GM21360 (cell line): ENCODE results near the gene ESRRG.
"Not testable (repeated sequence)": the region's sequence is repeated elsewhere in the genome, so short reads cannot be mapped to it uniquely, and the experiment has no call there.

ENCODE experiments used
- ATAC-seq: cut with Tn5 transposase; IDR thresholded peaks from one replicate; pipeline ENCODE4 v1.9.1; 2021; ENCODE audit warnings: mild to moderate bottlenecking, moderate library complexity; ENCODE audit not compliant: unreplicated experiment

Gene ESRRG

DNA sequence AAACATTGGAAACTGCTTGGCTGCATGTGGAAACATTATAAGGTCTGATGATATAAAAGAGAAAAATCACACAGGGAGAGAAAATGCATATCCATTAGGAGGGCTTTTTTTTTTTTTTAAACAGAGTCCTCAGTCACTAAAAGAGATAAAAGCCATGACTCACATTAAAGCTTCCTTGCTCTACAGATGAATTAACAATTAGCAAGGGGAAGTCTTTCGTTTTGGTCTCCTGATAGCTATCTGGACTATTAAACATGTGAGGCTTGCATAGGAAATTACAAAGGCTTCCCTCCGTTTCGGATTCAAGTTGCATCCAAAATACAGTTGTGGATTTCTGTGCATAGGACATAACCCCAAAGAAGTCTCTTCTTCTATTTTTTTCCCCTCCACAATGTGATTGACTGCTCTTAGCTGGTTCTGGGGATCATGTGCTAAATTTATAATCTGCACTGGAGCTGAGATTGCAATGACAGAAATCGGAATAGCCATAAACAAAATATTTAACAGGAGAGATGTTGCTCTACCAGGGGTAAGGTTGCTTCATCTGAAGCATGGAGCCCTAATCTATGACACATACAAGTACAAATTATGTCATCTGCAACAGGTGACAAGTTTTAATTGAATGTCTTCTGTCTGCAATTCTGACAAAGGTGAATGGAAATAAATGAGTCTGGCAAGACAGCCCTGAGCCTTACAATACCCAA lies 146.8 kb downstream of the ESRRG start:
- ATAC-seq: no peak

- no peak for ATAC-seq
Measured at GRCh38 chr1:216566641-216567205, 156.5 kb downstream of the ESRRG start.

GRCh38 chr1:216563087-216563486 lies 160.1 kb downstream of the ESRRG start:
- no peak for ATAC-seq

GRCh38 chr1:216562383-216562782 lies 160.8 kb downstream of the ESRRG start:
- ATAC-seq: no peak

GRCh38 chr1:216560527-216560926 lies 162.7 kb downstream of the ESRRG start:
- no peak for ATAC-seq

GRCh38 chr1:216559359-216559758 lies 163.9 kb downstream of the ESRRG start:
- ATAC-seq: no peak

GRCh38 chr1:216555653-216556052 lies 167.6 kb downstream of the ESRRG start:
- no peak for ATAC-seq

- no peak for ATAC-seq
Measured at GRCh38 chr1:216554934-216555333, 168.3 kb downstream of the ESRRG start.

- no peak for ATAC-seq
Measured at GRCh38 chr1:216553766-216554165, 169.5 kb downstream of the ESRRG start.

DNA sequence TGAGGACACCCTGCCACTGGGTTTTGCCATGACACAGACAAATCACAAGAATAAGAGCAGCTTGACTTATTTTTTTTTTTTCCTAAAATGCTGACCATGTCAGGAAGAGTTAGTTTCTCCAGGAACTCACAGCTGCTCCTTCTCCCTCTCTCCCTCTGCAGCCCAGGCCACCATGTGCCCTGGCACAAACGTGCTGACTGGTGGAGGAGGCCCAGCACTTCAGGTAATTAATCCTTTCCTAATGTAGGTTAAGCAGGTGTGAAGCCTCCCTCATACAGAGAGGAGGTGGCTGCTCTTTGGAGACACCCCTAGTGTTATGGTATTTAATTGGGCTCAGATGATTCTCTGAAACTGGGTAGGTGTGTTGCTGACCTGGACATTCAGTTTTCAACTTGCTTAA lies 170.2 kb downstream of the ESRRG start:
- ATAC-seq: no peak

GRCh38 chr1:216549796-216550195 lies 173.4 kb downstream of the ESRRG start:
- ATAC-seq: no peak

DNA sequence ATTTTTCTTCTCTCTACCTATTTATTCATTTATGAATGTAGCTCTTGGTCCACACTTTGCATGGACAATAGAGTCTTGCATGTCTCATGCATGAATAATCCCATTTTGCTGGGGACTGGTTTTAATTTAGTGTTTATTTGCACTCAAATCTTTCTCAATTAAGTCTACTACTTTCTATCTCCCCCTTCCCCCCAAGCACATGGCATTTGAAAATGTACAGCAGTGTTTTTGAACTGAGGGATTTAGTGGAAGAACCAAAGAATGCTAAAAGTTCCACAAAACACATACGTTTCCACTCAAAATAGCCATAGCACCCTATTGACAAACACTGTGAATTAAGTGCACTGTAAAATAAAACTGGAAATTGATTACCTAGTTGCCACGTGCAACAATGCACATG lies 180.5 kb downstream of the ESRRG start:
- no peak for ATAC-seq

DNA sequence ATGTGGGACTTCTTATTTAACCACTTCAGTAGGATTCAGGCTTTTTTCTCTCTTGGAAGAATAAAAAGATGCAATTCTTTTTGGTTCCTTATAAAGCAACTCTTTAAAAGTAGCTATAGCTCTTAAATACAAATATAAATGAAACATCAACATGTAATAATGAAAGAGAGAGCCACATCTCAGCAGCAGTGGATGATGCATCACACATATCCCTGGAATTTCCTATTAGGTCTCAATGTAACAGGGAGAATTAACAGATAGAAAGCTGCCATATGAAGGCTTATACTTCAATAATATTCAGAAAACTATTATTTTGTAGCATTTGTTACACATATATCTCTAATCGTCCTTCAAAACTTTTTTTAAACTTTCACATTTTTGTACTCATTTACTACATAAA lies 181.0 kb downstream of the ESRRG start:
- ATAC-seq: no peak

GRCh38 chr1:216535751-216536150 lies 187.5 kb downstream of the ESRRG start:
- no peak for ATAC-seq

DNA sequence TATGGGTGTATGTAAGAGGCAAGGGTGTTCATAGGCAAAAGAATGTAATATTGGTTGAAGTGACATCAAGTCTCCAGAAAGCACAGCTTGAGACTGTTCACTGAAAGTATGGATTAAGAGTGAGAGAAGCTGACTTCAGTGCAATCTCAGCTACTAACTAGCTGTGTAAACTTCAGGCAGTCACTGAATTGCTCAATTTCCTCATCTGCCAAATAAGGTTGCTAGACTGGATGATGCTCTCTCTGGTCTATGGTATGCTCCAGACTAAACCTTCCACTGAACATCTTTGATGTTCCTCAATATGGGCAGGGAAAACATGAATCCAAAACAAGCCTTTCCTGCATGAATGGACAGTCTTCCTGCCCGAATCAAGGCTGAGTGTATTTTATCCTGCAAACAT lies 188.2 kb downstream of the ESRRG start:
- ATAC-seq: no peak

DNA sequence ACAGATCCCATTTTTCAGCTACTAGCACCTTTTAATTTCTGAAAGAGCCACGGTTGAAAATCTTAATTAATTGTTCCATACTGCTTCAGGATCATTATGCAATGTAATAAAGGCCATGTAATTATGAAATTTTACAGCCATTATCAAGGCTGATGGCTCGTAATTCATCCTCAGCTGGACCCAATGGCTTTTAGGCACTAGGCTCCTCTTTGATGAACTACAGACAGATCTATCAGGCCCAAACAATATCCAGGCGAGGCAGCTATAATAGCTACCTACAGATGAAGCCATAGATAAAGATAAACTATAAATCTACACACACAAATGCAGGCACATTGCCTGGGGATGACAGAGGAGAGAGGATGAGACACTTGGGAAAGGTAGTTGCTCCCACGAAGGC lies 189.5 kb downstream of the ESRRG start:
- ATAC-seq: no peak

GRCh38 chr1:216532251-216532798 lies 190.9 kb downstream of the ESRRG start:
- no peak for ATAC-seq

DNA sequence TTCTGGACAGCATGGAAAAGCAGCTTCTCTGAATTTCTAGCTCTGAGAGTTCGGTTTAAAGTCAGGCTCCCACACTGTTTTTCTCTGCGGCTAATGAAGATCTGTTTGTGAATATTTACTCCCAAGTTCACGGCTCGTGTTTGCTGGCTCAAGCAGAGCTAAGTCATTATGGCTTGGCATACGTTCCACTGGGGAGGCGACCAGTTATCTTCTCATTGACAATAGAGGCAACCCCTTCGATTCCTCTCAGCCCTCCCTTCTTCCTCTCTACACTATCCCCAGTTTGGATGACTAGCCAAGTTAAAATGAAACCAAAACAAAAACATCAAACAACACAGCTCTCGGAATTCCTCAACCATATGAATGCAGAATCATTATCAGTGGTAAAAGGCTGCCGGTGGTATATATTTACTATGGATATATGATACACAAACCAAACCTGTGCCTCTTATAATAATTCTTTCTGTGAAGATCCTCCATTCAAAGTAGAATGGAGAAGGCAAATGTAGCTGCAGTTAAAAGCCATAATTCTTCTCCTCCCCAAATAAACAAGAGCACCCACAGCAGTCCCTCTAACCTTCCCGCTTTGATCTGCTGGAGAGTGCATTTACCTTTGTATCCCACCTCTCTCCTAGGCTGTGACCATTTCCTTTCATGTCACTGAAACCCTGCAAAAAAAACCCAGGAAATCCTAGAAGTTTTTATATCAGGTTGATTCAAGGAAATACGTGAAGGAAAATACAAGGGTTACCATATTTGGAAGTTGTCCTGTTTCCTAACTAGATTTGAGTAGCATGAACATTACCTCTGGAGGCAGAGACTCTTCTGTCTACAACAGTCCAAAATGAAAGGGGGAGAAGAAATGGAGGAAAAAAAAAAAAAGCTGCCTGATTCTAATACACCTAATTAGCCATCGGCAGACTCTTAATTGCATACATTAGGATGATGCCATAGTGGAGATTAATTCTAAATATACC lies 191.7 kb downstream of the ESRRG start:
- ATAC-seq: peak; percentile 75

- ATAC-seq: not testable (repeated sequence)
Measured at GRCh38 chr1:216529851-216530250, 193.4 kb downstream of the ESRRG start.

DNA sequence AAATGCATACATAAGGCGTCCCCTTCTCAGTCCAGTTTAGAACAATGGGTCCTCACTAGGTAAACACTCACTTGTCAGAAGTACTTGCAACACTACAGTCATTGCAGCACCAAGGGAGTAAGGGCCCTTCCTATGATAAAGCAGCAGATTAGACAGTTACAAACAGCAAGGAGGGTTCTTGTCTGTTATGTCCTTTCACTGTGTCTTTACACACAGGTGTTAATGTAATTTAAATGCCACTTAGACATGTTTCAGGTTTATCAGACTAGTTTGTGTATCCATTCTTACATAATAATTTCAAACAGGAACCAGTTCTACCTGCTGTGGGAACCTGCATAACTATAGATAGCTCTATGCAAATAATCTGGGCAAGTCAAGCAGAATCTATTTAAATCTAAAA lies 194.4 kb downstream of the ESRRG start:
- ATAC-seq: peak; percentile 79

GRCh38 chr1:216523449-216524190 lies 199.6 kb downstream of the ESRRG start:
- no peak for ATAC-seq
